MCF 10A (cell line): Measurements from ENCODE around the gene USP48. TPM values are rescaled to one million over a fixed set of nuclear protein-coding genes. Genes with fewer than 3 reads are reported as not detected.
"Not testable (repeated sequence)": the region's sequence is repeated elsewhere in the genome, so short reads cannot be mapped to it uniquely, and the experiment has no call there.

Experiments
- BruUV-seq: library from RNA; stranded (reverse); fragments of 400-500 nt; replicated peaks from 2 replicates; lab custom pipeline; 2021; lab: Mats Ljungman, UMichigan
- CTCF ChIA-PET: fragments of 300-600 bp; sonication (Branson Sonifier 250); formaldehyde crosslinking; extraction: SDS; loops from one replicate; lab custom pipeline; 2021; ENCODE audit warnings: antibody characterized with exemption, inconsistent platforms; lab: Yijun Ruan, JAX
- POLR2A ChIA-PET: fragments of 300-600, 350-650 bp; sonication (Branson Sonifier 250); formaldehyde crosslinking; extraction: SDS; loops from one replicate; lab custom pipeline; 2020; ENCODE audit warnings: antibody characterized with exemption, inconsistent platforms; lab: Yijun Ruan, JAX
- DNase-seq: peaks from one replicate; pipeline ENCODE4 v3.0.0-alpha.2; 2018; ENCODE audit not compliant: unreplicated experiment
- H3K27ac Mint-ChIP-seq: one replicate; pipeline ENCODE4 v1.8.0; 2022; ENCODE audit warnings: mild to moderate bottlenecking, low read depth, mixed read lengths; ENCODE audit not compliant: unreplicated experiment
- H3K27me3 Mint-ChIP-seq: one replicate; pipeline ENCODE4 v1.8.0; 2022; ENCODE audit warnings: mixed read lengths; ENCODE audit not compliant: insufficient read depth, unreplicated experiment
- H3K36me3 Mint-ChIP-seq: one replicate; pipeline ENCODE4 v1.8.0; 2022; ENCODE audit warnings: mild to moderate bottlenecking, moderate library complexity, mixed read lengths; ENCODE audit not compliant: insufficient read depth, unreplicated experiment
- H3K4me1 Mint-ChIP-seq: one replicate; pipeline ENCODE4 v1.8.0; 2022; ENCODE audit warnings: mixed read lengths; ENCODE audit not compliant: insufficient read depth, unreplicated experiment
- H3K4me3 Mint-ChIP-seq: one replicate; pipeline ENCODE4 v1.8.0; 2022; ENCODE audit warnings: mild to moderate bottlenecking, moderate library complexity, mixed read lengths; ENCODE audit not compliant: unreplicated experiment
- H3K9me3 Mint-ChIP-seq: one replicate; pipeline ENCODE4 v1.8.0; 2022; ENCODE audit warnings: mixed read lengths; ENCODE audit not compliant: unreplicated experiment
- intact Hi-C: fragments of 100-400 bp; cut with micrococcal nuclease; formaldehyde crosslinking; loops from 2 replicates; pipeline ENCODE4 v1.14.1; 2022
- total RNA-seq: library from RNA; stranded (reverse); gene quantifications from 2 replicates; pipeline ENCODE4 v1.2.3, GENCODE V29; 2022
- TF ChIP-seq, protein P1 (sequence below): fragments of 200-600 bp; IDR thresholded peaks from one replicate; pipeline ENCODE4 v1.8.0; 2022; ENCODE audit warnings: antibody characterized with exemption, mild to moderate bottlenecking; ENCODE audit not compliant: unreplicated experiment

USP48 gene
- total RNA-seq, 1 experiment from 2014 or later, result 64.8 TPM

DNA sequence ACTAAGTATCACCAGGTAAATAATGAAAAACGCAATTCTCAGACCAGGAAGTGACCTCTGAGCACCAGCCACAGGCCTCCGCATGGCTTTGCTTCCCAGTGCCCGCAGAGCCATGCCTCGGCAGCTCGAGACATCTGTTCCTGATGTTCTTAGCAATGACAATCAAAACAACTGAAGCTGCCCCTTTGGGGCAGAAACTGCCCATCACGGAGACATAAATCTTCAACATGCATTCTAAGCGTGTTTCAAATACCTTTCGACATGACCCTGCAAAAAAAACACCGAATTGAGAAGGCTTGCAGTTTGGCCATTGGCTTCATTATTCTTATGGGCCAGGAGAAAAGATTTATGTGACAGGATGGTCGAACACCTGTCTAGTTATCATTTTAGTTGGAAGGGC is 108.0 kb downstream of the USP48 start:
- POLR2A ChIA-PET, result no interaction called here

DNA sequence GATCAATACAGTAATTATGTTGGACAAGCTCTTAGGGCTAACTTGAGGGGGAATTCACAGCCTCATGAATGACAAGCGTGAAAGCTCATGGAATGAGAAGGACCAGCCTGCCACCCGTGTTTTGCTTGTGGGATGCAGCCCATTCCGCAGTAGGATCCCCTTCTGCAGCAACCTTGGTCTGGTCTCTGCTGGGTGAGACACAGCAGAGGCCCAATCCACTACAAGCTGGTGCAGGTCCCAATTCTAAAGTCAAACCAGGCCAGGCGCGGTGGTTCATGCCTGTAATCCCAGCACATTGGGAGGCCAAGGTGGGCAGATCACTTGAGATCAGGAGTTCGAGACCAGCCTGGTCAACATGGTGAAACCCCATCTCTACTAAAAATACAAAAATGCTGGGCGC is 109.1 kb downstream of the USP48 start:
- POLR2A ChIA-PET, H3K27ac Mint-ChIP-seq, H3K4me1 Mint-ChIP-seq, DNase-seq, H3K27me3 Mint-ChIP-seq, H3K9me3 Mint-ChIP-seq, intact Hi-C loops, BruUV-seq, H3K4me3 Mint-ChIP-seq: not testable (repeated sequence)
- CTCF ChIA-PET, result interaction anchor here (0.5 to 0.6 kb wide), 3 partner anchors 12 to 419 kb away, joined by 3 read pairs; no protein-coding TSS in a partner anchor
- peaks cover 39% of the 10 kb centered on the region for H3K36me3 Mint-ChIP-seq

More for the DNA sequence above, 108.0 kb downstream of the USP48 start:
- no peaks in the 10 kb centered on the region for H3K27me3 Mint-ChIP-seq
- H3K27ac Mint-ChIP-seq, result no peak overlapping the region
- TF ChIP-seq, protein P1, sequence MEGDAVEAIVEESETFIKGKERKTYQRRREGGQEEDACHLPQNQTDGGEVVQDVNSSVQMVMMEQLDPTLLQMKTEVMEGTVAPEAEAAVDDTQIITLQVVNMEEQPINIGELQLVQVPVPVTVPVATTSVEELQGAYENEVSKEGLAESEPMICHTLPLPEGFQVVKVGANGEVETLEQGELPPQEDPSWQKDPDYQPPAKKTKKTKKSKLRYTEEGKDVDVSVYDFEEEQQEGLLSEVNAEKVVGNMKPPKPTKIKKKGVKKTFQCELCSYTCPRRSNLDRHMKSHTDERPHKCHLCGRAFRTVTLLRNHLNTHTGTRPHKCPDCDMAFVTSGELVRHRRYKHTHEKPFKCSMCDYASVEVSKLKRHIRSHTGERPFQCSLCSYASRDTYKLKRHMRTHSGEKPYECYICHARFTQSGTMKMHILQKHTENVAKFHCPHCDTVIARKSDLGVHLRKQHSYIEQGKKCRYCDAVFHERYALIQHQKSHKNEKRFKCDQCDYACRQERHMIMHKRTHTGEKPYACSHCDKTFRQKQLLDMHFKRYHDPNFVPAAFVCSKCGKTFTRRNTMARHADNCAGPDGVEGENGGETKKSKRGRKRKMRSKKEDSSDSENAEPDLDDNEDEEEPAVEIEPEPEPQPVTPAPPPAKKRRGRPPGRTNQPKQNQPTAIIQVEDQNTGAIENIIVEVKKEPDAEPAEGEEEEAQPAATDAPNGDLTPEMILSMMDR, result no peak
- H3K36me3 Mint-ChIP-seq, result peaks cover 50% of the 10 kb centered on the region
- H3K4me1 Mint-ChIP-seq, result no peaks in the 10 kb centered on the region
- CTCF ChIA-PET, result no interaction called here
- no peak for DNase-seq
- no peaks in the 10 kb centered on the region for H3K9me3 Mint-ChIP-seq
- BruUV-seq, result no TSS peak
- intact Hi-C loops, result no loop called here
- no peak overlapping the region for H3K4me3 Mint-ChIP-seq

DNA sequence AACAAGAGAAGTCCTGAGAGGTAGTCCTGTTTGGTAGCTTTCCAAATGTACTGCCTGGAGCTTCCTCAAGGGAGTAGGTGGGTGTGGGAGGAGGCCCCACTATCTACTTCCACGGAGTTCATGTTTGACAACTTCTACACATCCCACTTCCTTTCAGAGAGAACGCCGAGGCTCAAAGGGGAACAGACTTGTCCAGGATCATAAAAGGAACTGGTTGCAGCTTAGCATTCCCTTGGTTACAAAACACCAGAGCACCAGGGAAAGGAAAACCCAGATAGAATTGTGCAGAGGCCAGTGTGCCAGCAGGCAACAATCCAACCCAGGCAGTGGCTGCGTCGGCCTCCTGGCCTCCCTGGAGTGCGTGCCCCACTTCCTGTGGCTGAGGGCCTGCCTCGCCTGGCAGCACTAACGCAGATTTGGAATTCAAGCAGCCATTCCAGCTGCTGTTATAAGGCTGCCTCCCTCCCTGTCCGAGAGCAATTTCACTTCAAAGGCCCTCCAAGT is 109.6 kb downstream of the USP48 start:
- TF ChIP-seq, protein P1, result no peak
- Mint-ChIP-seq H3K9me3 (no peaks in the 10 kb centered on the region), H3K4me1 (no peaks in the 10 kb centered on the region), H3K4me3 (no peak overlapping the region), H3K27ac (no peak overlapping the region), H3K27me3 (no peaks in the 10 kb centered on the region), H3K36me3 (peaks cover 34% of the 10 kb centered on the region)
- peak; percentile 40 for DNase-seq
- ChIA-PET CTCF (interaction anchor here (0.6 kb wide), 1 partner anchor 419 kb away, joined by 3 read pairs; no protein-coding TSS in a partner anchor), POLR2A (no interaction called here)
- no TSS peak for BruUV-seq
- intact Hi-C loops, result no loop called here

DNA sequence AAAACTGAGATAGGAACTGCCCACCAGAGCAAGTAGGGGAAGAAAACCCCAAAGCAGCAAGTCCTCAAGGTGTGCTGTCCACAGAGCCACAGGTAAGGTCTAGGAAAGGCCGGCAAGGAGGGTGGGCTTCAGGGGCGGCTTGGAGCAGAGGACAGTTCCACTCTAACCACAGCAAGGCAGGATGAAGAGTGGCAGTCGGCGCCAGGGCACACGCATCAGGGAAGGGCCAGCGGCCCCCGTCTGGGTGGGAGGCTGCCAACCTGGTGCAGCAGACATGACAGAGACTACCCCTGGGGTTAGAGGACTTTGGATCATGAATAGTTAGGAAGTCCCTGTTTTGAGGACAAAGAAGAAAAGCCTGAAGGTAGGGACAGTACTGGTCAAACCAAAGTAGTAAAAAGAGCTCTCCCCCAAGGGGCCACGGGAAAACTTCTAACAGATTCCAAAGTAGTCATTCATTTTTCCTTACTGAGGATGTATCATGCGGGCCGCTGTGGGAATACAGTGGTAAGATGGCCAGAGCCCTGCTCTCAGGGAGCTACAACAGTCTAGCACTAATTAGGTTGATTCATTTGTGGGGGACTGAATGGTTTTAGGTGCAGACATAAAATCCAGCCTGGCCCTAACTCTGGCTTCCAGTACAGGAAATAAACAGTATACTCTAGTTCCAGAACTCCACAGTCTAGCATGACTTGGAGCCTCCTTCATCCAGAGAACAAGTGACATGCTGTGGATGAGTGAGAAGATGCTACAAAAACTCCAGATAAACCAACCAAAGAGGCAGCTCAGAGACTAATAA is 110.3 kb downstream of the USP48 start:
- no peak overlapping the region for H3K4me3 Mint-ChIP-seq
- ChIA-PET CTCF (interaction anchor here (1.3 kb wide), 1 partner anchor 11 kb away, joined by 3 read pairs; no protein-coding TSS in a partner anchor), POLR2A (no interaction called here)
- no peak overlapping the region for H3K27ac Mint-ChIP-seq
- H3K27me3 Mint-ChIP-seq, result no peaks in the 10 kb centered on the region
- no peak for DNase-seq
- BruUV-seq, result no TSS peak
- no peaks in the 10 kb centered on the region for H3K9me3 Mint-ChIP-seq
- intact Hi-C loops, result no loop called here
- TF ChIP-seq, protein P1, result no peak
- H3K36me3 Mint-ChIP-seq, result peaks cover 27% of the 10 kb centered on the region
- no peaks in the 10 kb centered on the region for H3K4me1 Mint-ChIP-seq
